ENCODE results near the gene KIAA0319L. TPM values are rescaled to one million over a fixed set of nuclear protein-coding genes. Genes with fewer than 3 reads are reported as not detected.

The KIAA0319L gene
- total RNA-seq, 2 donors from 2014 or later, result 68.4 to 77.6 TPM

DNA sequence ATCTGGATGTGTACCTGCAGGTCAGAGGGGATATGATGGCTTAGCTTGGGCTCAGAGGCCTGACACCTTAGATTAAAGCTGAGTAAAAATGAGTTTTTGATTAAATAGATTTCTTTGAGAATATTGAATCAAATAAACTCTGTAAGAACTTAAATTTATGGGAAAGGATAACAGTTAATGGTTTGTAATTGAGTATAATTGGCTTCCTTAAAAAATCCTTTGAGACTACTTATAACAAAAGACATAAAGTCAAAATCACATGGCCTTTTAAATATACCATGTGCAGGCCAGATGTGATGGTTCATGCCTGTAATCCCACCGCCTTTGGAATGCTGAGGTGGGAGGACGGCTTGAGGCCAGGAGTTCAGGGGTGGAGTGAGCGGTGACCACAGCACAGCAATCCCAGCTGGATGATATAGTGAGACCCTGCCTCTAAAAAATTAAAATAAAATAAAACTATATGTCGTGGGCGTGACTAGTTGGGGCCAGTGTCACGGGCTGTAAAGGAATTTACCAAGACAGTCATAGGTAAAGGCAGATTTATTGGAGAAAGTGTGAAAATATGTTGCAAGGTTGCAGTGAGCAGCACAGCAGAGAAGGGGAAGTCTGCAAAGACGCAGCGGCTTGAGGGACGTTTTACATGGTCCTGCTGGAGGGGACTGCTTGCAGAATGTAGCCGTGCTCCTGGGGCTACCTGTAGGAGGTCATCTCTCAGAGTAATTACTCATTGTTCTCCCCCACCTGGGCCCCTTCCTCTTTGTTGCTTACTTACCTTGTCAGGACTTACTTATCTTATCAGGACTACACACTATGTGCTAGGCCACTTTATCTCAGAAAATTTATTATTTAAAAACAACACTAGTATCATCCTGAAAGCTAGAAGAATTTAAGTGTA lies 166.4 kb downstream of the KIAA0319L start:
- H3K9ac ChIP-seq (ENCODE audit: extremely low read depth, low read length, poor library complexity, severe bottlenecking), result peak overlapping the region; percentile 80
- H3K4me3 ChIP-seq (ENCODE audit: low read length), result peak overlapping the region; percentile 57
- H3K27ac ChIP-seq (ENCODE audit: low read depth, low read length), result peak overlapping the region; percentile 69
- DNase-seq, result peak; percentile 92
- peaks cover 31% of the 10 kb centered on the region for H3K9me3 Mint-ChIP-seq
- peak overlapping the region; percentile 97 for H3K27ac Mint-ChIP-seq
- peaks cover 37% of the 10 kb centered on the region for H3K4me1 Mint-ChIP-seq
- no peaks in the 10 kb centered on the region for H3K27me3 Mint-ChIP-seq (ENCODE audit: insufficient read depth)
- H3K27me3 ChIP-seq (ENCODE audit: control insufficient read depth, insufficient read depth, low read length, poor library complexity, severe bottlenecking), result no peaks in the 10 kb centered on the region
- TF ChIP-seq, protein P1, sequence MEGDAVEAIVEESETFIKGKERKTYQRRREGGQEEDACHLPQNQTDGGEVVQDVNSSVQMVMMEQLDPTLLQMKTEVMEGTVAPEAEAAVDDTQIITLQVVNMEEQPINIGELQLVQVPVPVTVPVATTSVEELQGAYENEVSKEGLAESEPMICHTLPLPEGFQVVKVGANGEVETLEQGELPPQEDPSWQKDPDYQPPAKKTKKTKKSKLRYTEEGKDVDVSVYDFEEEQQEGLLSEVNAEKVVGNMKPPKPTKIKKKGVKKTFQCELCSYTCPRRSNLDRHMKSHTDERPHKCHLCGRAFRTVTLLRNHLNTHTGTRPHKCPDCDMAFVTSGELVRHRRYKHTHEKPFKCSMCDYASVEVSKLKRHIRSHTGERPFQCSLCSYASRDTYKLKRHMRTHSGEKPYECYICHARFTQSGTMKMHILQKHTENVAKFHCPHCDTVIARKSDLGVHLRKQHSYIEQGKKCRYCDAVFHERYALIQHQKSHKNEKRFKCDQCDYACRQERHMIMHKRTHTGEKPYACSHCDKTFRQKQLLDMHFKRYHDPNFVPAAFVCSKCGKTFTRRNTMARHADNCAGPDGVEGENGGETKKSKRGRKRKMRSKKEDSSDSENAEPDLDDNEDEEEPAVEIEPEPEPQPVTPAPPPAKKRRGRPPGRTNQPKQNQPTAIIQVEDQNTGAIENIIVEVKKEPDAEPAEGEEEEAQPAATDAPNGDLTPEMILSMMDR (conservative IDR thresholded peaks at IDR 0.05), result no peak
- peaks cover 31% of the 10 kb centered on the region for H3K9me3 ChIP-seq (ENCODE audit: control insufficient read depth, low read length)
- H3K4me1 ChIP-seq (ENCODE audit: control insufficient read depth, insufficient read depth, low read length), result peaks cover 9% of the 10 kb centered on the region
- peaks cover 62% of the 10 kb centered on the region for H3K36me3 Mint-ChIP-seq (ENCODE audit: low read depth)
- H3K4me3 Mint-ChIP-seq, result peak overlapping the region; percentile 40
- peaks cover 69% of the 10 kb centered on the region for H3K36me3 ChIP-seq (ENCODE audit: control insufficient read depth, insufficient read depth, low read length)
- 10 to 26% methylated on average over 8 to 10 of the region's 10 CpGs for WGBS, 2 experiments (ENCODE audit: insufficient coverage in 1 of 2, insufficient read length in 1 of 2)

DNA sequence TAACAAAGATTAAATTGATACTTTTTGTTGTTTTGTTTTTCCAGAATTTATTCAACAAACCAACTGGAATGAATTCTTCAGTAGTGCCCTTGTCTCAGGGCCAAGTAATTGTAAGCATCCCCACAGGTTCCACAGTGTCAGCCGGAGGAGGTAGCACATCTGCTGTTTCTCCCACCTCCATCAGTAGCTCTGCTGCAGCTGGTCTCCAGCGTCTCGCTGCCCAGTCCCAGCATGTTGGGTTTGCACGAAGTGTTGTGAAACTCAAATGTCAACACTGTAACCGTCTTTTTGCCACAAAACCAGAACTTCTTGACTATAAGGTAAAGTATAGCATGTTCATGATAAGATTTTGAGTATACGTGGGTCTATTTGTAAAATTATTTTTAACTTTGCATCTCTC lies 170.2 kb downstream of the KIAA0319L start:
- Mint-ChIP-seq H3K27ac (no peak overlapping the region), H3K36me3 (ENCODE audit: low read depth) (peaks cover 51% of the 10 kb centered on the region), H3K9me3 (peaks cover 31% of the 10 kb centered on the region), H3K4me3 (no peak overlapping the region), H3K27me3 (ENCODE audit: insufficient read depth) (no peaks in the 10 kb centered on the region), H3K4me1 (peaks cover 30% of the 10 kb centered on the region)
- Histone ChIP-seq H3K9ac (ENCODE audit: extremely low read depth, low read length, poor library complexity, severe bottlenecking) (no peak overlapping the region), H3K27me3 (ENCODE audit: control insufficient read depth, insufficient read depth, low read length, poor library complexity, severe bottlenecking) (no peaks in the 10 kb centered on the region), H3K4me3 (ENCODE audit: low read length) (peak overlapping the region; percentile 62), H3K4me1 (ENCODE audit: control insufficient read depth, insufficient read depth, low read length) (peaks cover 12% of the 10 kb centered on the region), H3K9me3 (ENCODE audit: control insufficient read depth, low read length) (peaks cover 41% of the 10 kb centered on the region), H3K36me3 (ENCODE audit: control insufficient read depth, insufficient read depth, low read length) (peaks cover 45% of the 10 kb centered on the region), H3K27ac (ENCODE audit: low read depth, low read length) (no peak overlapping the region)
- TF ChIP-seq, protein P1 (conservative IDR thresholded peaks at IDR 0.05), result no peak
- 80 to 98% methylated on average over 3 to 5 of the region's 6 CpGs for WGBS, 2 experiments (ENCODE audit: insufficient coverage in 1 of 2, insufficient read length in 1 of 2)
- DNase-seq, result no peak

GRCh38 chr1:35386290-35386689 lies 170.9 kb downstream of the KIAA0319L start:
- Histone ChIP-seq H3K4me1 (ENCODE audit: control insufficient read depth, insufficient read depth, low read length) (peaks cover 12% of the 10 kb centered on the region), H3K36me3 (ENCODE audit: control insufficient read depth, insufficient read depth, low read length) (peaks cover 49% of the 10 kb centered on the region), H3K27ac (ENCODE audit: low read depth, low read length) (no peak overlapping the region), H3K27me3 (ENCODE audit: control insufficient read depth, insufficient read depth, low read length, poor library complexity, severe bottlenecking) (no peaks in the 10 kb centered on the region), H3K9me3 (ENCODE audit: control insufficient read depth, low read length) (peaks cover 41% of the 10 kb centered on the region), H3K9ac (ENCODE audit: extremely low read depth, low read length, poor library complexity, severe bottlenecking) (no peak overlapping the region), H3K4me3 (ENCODE audit: low read length) (peak overlapping the region; percentile 16)
- peaks cover 54% of the 10 kb centered on the region for H3K36me3 Mint-ChIP-seq (ENCODE audit: low read depth)
- peaks cover 31% of the 10 kb centered on the region for H3K9me3 Mint-ChIP-seq
- H3K27me3 Mint-ChIP-seq (ENCODE audit: insufficient read depth), result no peaks in the 10 kb centered on the region
- 79 to 100% methylated on average over 1 to 6 of the region's 7 CpGs for WGBS, 2 experiments (ENCODE audit: insufficient coverage in 1 of 2, insufficient read length in 1 of 2)
- peak overlapping the region; percentile 73 for H3K27ac Mint-ChIP-seq
- H3K4me3 Mint-ChIP-seq, result no peak overlapping the region
- peaks cover 26% of the 10 kb centered on the region for H3K4me1 Mint-ChIP-seq
- DNase-seq, result peak; percentile 65
- TF ChIP-seq, protein P1 (conservative IDR thresholded peaks at IDR 0.05), result no peak

Other genes with a start within 250 kb of the KIAA0319L start
- 10 to 100 TPM; 25.3 to 33.4 TPM for gene NCDN, start 396 bp upstream of the KIAA0319L start, total RNA-seq
- gene TFAP2E, start 15.9 kb upstream of the KIAA0319L start, total RNA-seq, result under 1 TPM; 0.62 to 0.66 TPM
- 10 to 100 TPM; 66.0 to 71.3 TPM for gene PSMB2, start 84.1 kb upstream of the KIAA0319L start, total RNA-seq
- gene C1orf216, start 161.5 kb upstream of the KIAA0319L start, total RNA-seq, result 10 to 100 TPM in 1 of 2 donors, 1 to 10 TPM in 1; 9.8 to 13.0 TPM
- 10 to 100 TPM; 39.0 to 52.6 TPM for gene CLSPN, start 212.6 kb upstream of the KIAA0319L start, total RNA-seq